ENCODE measurements around the gene ELF5.

The ELF5 gene

GRCh38 chr11:34490304-34490703, 23.3 kb downstream of the ELF5 start:
- Mint-ChIP-seq H3K36me3 (no peaks in the 10 kb centered on the region), H3K4me3 (no peak overlapping the region), H3K27ac (no peak overlapping the region), H3K9me3 (ENCODE audit: low read depth) (no peaks in the 10 kb centered on the region), H3K27me3 (no peaks in the 10 kb centered on the region), H3K4me1 (ENCODE audit: low read depth) (no peaks in the 10 kb centered on the region)

GRCh38 chr11:34488855-34489557, 24.6 kb downstream of the ELF5 start:
- Mint-ChIP-seq H3K27ac (no peak overlapping the region), H3K36me3 (no peaks in the 10 kb centered on the region), H3K4me3 (no peak overlapping the region), H3K27me3 (no peaks in the 10 kb centered on the region), H3K4me1 (ENCODE audit: low read depth) (no peaks in the 10 kb centered on the region), H3K9me3 (ENCODE audit: low read depth) (no peaks in the 10 kb centered on the region)

GRCh38 chr11:34487430-34487829, 26.2 kb downstream of the ELF5 start:
- H3K36me3 Mint-ChIP-seq: no peaks in the 10 kb centered on the region
- H3K4me1 Mint-ChIP-seq (ENCODE audit: low read depth): no peaks in the 10 kb centered on the region
- H3K27me3 Mint-ChIP-seq: no peaks in the 10 kb centered on the region
- no peak overlapping the region for H3K4me3 Mint-ChIP-seq
- H3K9me3 Mint-ChIP-seq (ENCODE audit: low read depth): no peaks in the 10 kb centered on the region
- H3K27ac Mint-ChIP-seq: no peak overlapping the region

GRCh38 chr11:34483106-34483874, 30.3 kb downstream of the ELF5 start:
- Mint-ChIP-seq H3K9me3 (ENCODE audit: low read depth) (no peaks in the 10 kb centered on the region), H3K4me3 (no peak overlapping the region), H3K36me3 (no peaks in the 10 kb centered on the region), H3K27ac (no peak overlapping the region), H3K27me3 (no peaks in the 10 kb centered on the region), H3K4me1 (ENCODE audit: low read depth) (no peaks in the 10 kb centered on the region)

GRCh38 chr11:34481307-34481706, 32.3 kb downstream of the ELF5 start:
- Mint-ChIP-seq H3K4me3 (no peak overlapping the region), H3K4me1 (ENCODE audit: low read depth) (no peaks in the 10 kb centered on the region), H3K27me3 (no peaks in the 10 kb centered on the region), H3K27ac (no peak overlapping the region), H3K36me3 (no peaks in the 10 kb centered on the region), H3K9me3 (ENCODE audit: low read depth) (no peaks in the 10 kb centered on the region)

- Mint-ChIP-seq H3K36me3 (no peaks in the 10 kb centered on the region), H3K4me1 (ENCODE audit: low read depth) (no peaks in the 10 kb centered on the region), H3K27me3 (no peaks in the 10 kb centered on the region), H3K4me3 (no peak overlapping the region), H3K9me3 (ENCODE audit: low read depth) (no peaks in the 10 kb centered on the region), H3K27ac (no peak overlapping the region)
These were observed 33.3 kb downstream of the ELF5 start for GRCh38 chr11:34480314-34480713.

GRCh38 chr11:34478845-34479663, 34.5 kb downstream of the ELF5 start:
- no peaks in the 10 kb centered on the region for H3K9me3 Mint-ChIP-seq (ENCODE audit: low read depth)
- no peak overlapping the region for H3K27ac Mint-ChIP-seq

GRCh38 chr11:34476849-34477248, 36.7 kb downstream of the ELF5 start:
- Mint-ChIP-seq H3K27me3 (no peaks in the 10 kb centered on the region), H3K9me3 (ENCODE audit: low read depth) (no peaks in the 10 kb centered on the region), H3K27ac (no peak overlapping the region), H3K4me3 (no peak overlapping the region), H3K36me3 (no peaks in the 10 kb centered on the region), H3K4me1 (ENCODE audit: low read depth) (no peaks in the 10 kb centered on the region)

More at GRCh38 chr11:34478845-34479663, 34.5 kb downstream of the ELF5 start:
- Mint-ChIP-seq H3K4me3 (no peak overlapping the region), H3K36me3 (no peaks in the 10 kb centered on the region), H3K4me1 (ENCODE audit: low read depth) (no peaks in the 10 kb centered on the region), H3K27me3 (no peaks in the 10 kb centered on the region)

GRCh38 chr11:34475656-34476055, 37.9 kb downstream of the ELF5 start:
- H3K4me3 Mint-ChIP-seq: no peak overlapping the region
- H3K4me1 Mint-ChIP-seq (ENCODE audit: low read depth): no peaks in the 10 kb centered on the region
- no peaks in the 10 kb centered on the region for H3K9me3 Mint-ChIP-seq (ENCODE audit: low read depth)
- H3K27me3 Mint-ChIP-seq: no peaks in the 10 kb centered on the region
- no peak overlapping the region for H3K27ac Mint-ChIP-seq
- H3K36me3 Mint-ChIP-seq: peaks cover 3% of the 10 kb centered on the region

GRCh38 chr11:34473603-34474169, 39.9 kb downstream of the ELF5 start:
- no peaks in the 10 kb centered on the region for H3K27me3 Mint-ChIP-seq
- peaks cover 3% of the 10 kb centered on the region for H3K36me3 Mint-ChIP-seq
- H3K27ac Mint-ChIP-seq: no peak overlapping the region
- H3K4me1 Mint-ChIP-seq (ENCODE audit: low read depth): no peaks in the 10 kb centered on the region
- no peak overlapping the region for H3K4me3 Mint-ChIP-seq
- H3K9me3 Mint-ChIP-seq (ENCODE audit: low read depth): no peaks in the 10 kb centered on the region

GRCh38 chr11:34468209-34468841, 45.3 kb downstream of the ELF5 start:
- Mint-ChIP-seq H3K9me3 (ENCODE audit: low read depth) (peaks cover 14% of the 10 kb centered on the region), H3K4me3 (no peak overlapping the region), H3K36me3 (peaks cover 35% of the 10 kb centered on the region), H3K27me3 (no peaks in the 10 kb centered on the region), H3K4me1 (ENCODE audit: low read depth) (peaks cover 2% of the 10 kb centered on the region), H3K27ac (no peak overlapping the region)

- H3K36me3 Mint-ChIP-seq: peaks cover 39% of the 10 kb centered on the region
- no peaks in the 10 kb centered on the region for H3K27me3 Mint-ChIP-seq
- H3K4me3 Mint-ChIP-seq: no peak overlapping the region
- peaks cover 2% of the 10 kb centered on the region for H3K4me1 Mint-ChIP-seq (ENCODE audit: low read depth)
- H3K27ac Mint-ChIP-seq: no peak overlapping the region
- peaks cover 14% of the 10 kb centered on the region for H3K9me3 Mint-ChIP-seq (ENCODE audit: low read depth)
These were observed 46.6 kb downstream of the ELF5 start for GRCh38 chr11:34466802-34467488.

GRCh38 chr11:34464591-34465051, 49.0 kb downstream of the ELF5 start:
- Mint-ChIP-seq H3K36me3 (peaks cover 37% of the 10 kb centered on the region), H3K4me1 (ENCODE audit: low read depth) (peaks cover 2% of the 10 kb centered on the region), H3K9me3 (ENCODE audit: low read depth) (peaks cover 14% of the 10 kb centered on the region), H3K4me3 (no peak overlapping the region), H3K27ac (no peak overlapping the region), H3K27me3 (no peaks in the 10 kb centered on the region)

- H3K36me3 Mint-ChIP-seq: peaks cover 39% of the 10 kb centered on the region
- no peak overlapping the region for H3K27ac Mint-ChIP-seq
- peaks cover 2% of the 10 kb centered on the region for H3K4me1 Mint-ChIP-seq (ENCODE audit: low read depth)
- H3K27me3 Mint-ChIP-seq: no peaks in the 10 kb centered on the region
- no peak overlapping the region for H3K4me3 Mint-ChIP-seq
- peaks cover 9% of the 10 kb centered on the region for H3K9me3 Mint-ChIP-seq (ENCODE audit: low read depth)
These were observed 52.4 kb downstream of the ELF5 start for GRCh38 chr11:34461215-34461614.

Measured in activated naive CD8-positive, alpha-beta T cell (primary cell).